ENCODE results near the gene RGR. TPM values are rescaled to one million over a fixed set of nuclear protein-coding genes. Genes with fewer than 3 reads are reported as not detected.

RGR gene
- total RNA-seq, 1 experiment from 2014 or later, result not detected

DNA sequence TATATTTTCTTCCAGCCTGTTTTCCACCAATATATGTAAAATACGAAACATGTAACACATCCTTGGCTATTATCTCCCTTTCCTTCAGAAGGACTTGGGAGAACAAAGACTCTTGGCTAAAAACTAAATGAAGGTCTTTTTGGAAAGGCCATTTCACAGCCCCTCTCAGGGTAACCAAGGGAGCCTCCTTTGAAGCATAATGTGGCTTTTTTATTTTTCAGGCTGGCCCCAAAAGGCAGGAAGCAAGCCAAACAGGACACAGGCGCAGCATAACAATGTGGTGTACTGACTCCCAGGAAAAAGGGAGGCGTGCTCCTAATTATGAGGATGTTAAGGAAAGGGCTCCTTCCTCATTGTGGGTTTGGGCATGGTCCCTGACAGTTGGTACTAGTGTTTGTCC, 53.2 kb downstream of the RGR start:
- Histone ChIP-seq H3K27me3 (ENCODE audit: insufficient read depth, low read length) (peaks cover 15% of the 10 kb centered on the region), H3K27ac (ENCODE audit: low read depth, low read length) (no peak overlapping the region), H3K4me3 (replicated peaks in 1 of 2; ENCODE audit: low read depth in 1 of 2, low read length in 2 of 2) (no peak overlapping the region), H3K79me2 (ENCODE audit: insufficient read depth, low read length) (no peaks in the 10 kb centered on the region), H2AFZ (ENCODE audit: low read depth, low read length, poor library complexity, severe bottlenecking) (no peak overlapping the region), H3K9ac (ENCODE audit: low read length) (no peak overlapping the region), H3K36me3 (ENCODE audit: control insufficient read depth in 1 of 2, insufficient read depth in 2 of 2, low read length in 2 of 2) (no peaks in the 10 kb centered on the region), H3K4me1 (ENCODE audit: control insufficient read depth in 1 of 2, insufficient read depth in 2 of 2, low read length in 2 of 2) (no peaks in the 10 kb centered on the region), H3K9me2 (ENCODE audit: insufficient read depth) (no peaks in the 10 kb centered on the region), H4K20me1 (ENCODE audit: insufficient read depth) (no peaks in the 10 kb centered on the region), H3K9me3 (ENCODE audit: control insufficient read depth in 1 of 2, insufficient read depth in 1 of 2, low read depth in 1 of 2, low read length in 2 of 2) (no peaks in the 10 kb centered on the region), H3K4me2 (ENCODE audit: low read length) (no peak overlapping the region)
- intact Hi-C loops (cut with micrococcal nuclease), result no loop called here
- DNase-seq (ENCODE audit: low read depth, low spot score), result no peak
- ATAC-seq, result no peak
- ChIA-PET RAD21 (ENCODE audit: low non-redundant PET in 1 of 2, low total read pairs in 2 of 2, uncharacterized antibody in 2 of 2, unreplicated experiment in 2 of 2) (no interaction called here), CTCF (no interaction called here), POLR2A (no interaction called here)
- no TSS peak for BruUV-seq (replicated peaks)
- TF ChIP-seq TCF7L2 (IDR thresholded peaks at IDR 0.05; ENCODE audit: borderline replicate concordance, extremely low read depth, insufficient read depth, insufficient read length), result no peak
- TF ChIP-seq, protein P1, sequence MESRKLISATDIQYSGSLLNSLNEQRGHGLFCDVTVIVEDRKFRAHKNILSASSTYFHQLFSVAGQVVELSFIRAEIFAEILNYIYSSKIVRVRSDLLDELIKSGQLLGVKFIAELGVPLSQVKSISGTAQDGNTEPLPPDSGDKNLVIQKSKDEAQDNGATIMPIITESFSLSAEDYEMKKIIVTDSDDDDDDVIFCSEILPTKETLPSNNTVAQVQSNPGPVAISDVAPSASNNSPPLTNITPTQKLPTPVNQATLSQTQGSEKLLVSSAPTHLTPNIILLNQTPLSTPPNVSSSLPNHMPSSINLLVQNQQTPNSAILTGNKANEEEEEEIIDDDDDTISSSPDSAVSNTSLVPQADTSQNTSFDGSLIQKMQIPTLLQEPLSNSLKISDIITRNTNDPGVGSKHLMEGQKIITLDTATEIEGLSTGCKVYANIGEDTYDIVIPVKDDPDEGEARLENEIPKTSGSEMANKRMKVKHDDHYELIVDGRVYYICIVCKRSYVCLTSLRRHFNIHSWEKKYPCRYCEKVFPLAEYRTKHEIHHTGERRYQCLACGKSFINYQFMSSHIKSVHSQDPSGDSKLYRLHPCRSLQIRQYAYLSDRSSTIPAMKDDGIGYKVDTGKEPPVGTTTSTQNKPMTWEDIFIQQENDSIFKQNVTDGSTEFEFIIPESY (IDR thresholded peaks at IDR 0.05; ENCODE audit: extremely low read depth, insufficient replicate concordance, low read length), result no peak
- TF ChIP-seq, protein P2, sequence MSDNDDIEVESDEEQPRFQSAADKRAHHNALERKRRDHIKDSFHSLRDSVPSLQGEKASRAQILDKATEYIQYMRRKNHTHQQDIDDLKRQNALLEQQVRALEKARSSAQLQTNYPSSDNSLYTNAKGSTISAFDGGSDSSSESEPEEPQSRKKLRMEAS (IDR thresholded peaks at IDR 0.05), result no peak
- no peak for TF ChIP-seq CEBPB (IDR thresholded peaks at IDR 0.05; ENCODE audit: low read depth)
- TF ChIP-seq SIN3A (IDR thresholded peaks at IDR 0.05; ENCODE audit: low read depth), result no peak
- TF ChIP-seq EZH2 (IDR thresholded peaks at IDR 0.05), result no peak
- no peak for TF ChIP-seq SRF (IDR thresholded peaks at IDR 0.05; ENCODE audit: low read depth)
- TF ChIP-seq ZFX (IDR thresholded peaks at IDR 0.05), result no peak
- TF ChIP-seq CBX3 (IDR thresholded peaks at IDR 0.05; ENCODE audit: low read depth), result no peak
- TF ChIP-seq YY1 (IDR thresholded peaks at IDR 0.05; ENCODE audit: extremely low read depth, insufficient replicate concordance, low read depth, low read length), result no peak
- TF ChIP-seq RAD21 (IDR thresholded peaks at IDR 0.05; ENCODE audit: low read depth), result no peak
- TF ChIP-seq, protein P3, sequence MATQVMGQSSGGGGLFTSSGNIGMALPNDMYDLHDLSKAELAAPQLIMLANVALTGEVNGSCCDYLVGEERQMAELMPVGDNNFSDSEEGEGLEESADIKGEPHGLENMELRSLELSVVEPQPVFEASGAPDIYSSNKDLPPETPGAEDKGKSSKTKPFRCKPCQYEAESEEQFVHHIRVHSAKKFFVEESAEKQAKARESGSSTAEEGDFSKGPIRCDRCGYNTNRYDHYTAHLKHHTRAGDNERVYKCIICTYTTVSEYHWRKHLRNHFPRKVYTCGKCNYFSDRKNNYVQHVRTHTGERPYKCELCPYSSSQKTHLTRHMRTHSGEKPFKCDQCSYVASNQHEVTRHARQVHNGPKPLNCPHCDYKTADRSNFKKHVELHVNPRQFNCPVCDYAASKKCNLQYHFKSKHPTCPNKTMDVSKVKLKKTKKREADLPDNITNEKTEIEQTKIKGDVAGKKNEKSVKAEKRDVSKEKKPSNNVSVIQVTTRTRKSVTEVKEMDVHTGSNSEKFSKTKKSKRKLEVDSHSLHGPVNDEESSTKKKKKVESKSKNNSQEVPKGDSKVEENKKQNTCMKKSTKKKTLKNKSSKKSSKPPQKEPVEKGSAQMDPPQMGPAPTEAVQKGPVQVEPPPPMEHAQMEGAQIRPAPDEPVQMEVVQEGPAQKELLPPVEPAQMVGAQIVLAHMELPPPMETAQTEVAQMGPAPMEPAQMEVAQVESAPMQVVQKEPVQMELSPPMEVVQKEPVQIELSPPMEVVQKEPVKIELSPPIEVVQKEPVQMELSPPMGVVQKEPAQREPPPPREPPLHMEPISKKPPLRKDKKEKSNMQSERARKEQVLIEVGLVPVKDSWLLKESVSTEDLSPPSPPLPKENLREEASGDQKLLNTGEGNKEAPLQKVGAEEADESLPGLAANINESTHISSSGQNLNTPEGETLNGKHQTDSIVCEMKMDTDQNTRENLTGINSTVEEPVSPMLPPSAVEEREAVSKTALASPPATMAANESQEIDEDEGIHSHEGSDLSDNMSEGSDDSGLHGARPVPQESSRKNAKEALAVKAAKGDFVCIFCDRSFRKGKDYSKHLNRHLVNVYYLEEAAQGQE (IDR thresholded peaks at IDR 0.05; ENCODE audit: low read depth), result no peak

All from HCT116 (cell line).